Measurements from ENCODE around the gene EPB41L4B.

EPB41L4B gene

DNA sequence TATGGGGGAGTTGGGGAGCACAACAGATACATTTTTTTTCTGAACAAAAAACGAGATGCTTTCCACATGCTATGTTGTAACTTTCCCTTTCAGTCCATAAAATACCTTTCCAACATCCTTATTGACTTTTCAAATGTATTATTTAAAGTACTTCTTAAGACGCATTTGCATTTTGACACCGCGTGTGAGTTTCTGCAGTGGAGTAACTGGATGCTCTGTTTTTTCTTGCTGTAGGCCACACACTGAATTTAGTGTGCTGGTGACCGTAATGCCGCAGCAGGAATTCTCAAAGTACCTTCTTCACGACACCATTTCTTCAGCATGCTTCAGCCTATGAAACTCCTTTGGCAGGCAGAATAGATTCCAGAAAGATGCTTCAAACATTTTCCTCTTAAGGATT, 14.3 kb upstream of the EPB41L4B start:
- H3K27ac Mint-ChIP-seq, result no peak overlapping the region
- H3K36me3 Mint-ChIP-seq, result no peaks in the 10 kb centered on the region
- H3K9me3 Mint-ChIP-seq (ENCODE audit: low read depth), result no peaks in the 10 kb centered on the region
- H3K4me3 Mint-ChIP-seq, result no peak overlapping the region
- H3K4me1 Mint-ChIP-seq (ENCODE audit: low read depth), result no peaks in the 10 kb centered on the region
- H3K27me3 Mint-ChIP-seq, result peaks cover 8% of the 10 kb centered on the region

DNA sequence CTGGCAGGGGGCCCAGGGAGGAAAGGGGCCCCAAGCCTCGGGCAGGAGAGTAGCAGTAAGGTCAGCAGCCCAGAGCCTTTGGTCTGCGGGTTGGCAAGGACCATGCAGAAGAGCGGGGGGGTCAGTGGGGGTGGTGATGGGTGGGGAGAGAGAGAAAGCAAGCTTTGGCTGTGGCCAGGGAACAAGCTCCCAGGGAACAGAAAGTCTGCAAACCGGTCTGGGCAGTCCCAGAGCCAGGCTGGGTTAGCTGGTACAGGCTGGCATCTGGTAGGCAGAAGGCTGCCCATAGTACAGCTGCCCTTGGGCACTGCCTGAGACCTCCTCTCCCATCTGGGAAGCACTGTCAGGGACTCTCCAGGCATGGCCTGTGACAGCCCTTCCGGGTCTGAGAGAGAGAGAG, 10.5 kb upstream of the EPB41L4B start:
- no peaks in the 10 kb centered on the region for H3K4me1 Mint-ChIP-seq (ENCODE audit: low read depth)
- peaks cover 16% of the 10 kb centered on the region for H3K27me3 Mint-ChIP-seq
- H3K36me3 Mint-ChIP-seq, result no peaks in the 10 kb centered on the region
- no peaks in the 10 kb centered on the region for H3K9me3 Mint-ChIP-seq (ENCODE audit: low read depth)
- H3K4me3 Mint-ChIP-seq, result no peak overlapping the region
- H3K27ac Mint-ChIP-seq, result no peak overlapping the region

DNA sequence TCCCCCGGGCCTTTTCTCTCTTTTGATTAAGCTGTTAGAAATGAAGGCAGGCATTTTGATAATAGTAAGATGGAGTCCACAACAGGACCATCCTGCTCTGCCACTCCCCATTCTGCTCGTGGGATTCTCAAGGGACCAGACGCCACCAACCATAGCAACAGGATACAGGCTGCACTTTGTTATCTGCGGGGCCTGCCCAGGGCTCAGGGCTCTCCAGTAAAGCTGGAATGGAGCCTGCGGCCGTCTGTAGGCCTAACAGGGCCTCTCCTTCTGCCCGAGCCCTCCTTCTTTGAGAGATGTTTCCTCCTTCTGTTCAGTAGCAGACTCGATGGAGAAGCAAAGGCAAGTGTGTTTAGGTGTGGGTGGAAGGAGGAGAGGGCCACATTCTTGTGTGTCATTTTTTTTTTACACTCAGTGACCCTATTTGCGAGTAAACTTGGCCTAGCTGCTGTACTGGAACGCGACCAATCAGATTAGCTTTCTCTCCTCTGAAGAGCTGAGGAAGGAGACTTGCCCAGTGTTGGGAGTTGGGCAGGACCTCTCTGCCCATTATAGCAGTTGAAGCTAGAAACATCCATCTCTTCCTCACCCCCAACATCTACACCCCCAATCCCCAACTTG, 8.9 kb upstream of the EPB41L4B start:
- Mint-ChIP-seq H3K9me3 (ENCODE audit: low read depth) (no peaks in the 10 kb centered on the region), H3K27ac (no peak overlapping the region), H3K4me1 (ENCODE audit: low read depth) (no peaks in the 10 kb centered on the region), H3K36me3 (no peaks in the 10 kb centered on the region), H3K4me3 (no peak overlapping the region), H3K27me3 (peaks cover 18% of the 10 kb centered on the region)

DNA sequence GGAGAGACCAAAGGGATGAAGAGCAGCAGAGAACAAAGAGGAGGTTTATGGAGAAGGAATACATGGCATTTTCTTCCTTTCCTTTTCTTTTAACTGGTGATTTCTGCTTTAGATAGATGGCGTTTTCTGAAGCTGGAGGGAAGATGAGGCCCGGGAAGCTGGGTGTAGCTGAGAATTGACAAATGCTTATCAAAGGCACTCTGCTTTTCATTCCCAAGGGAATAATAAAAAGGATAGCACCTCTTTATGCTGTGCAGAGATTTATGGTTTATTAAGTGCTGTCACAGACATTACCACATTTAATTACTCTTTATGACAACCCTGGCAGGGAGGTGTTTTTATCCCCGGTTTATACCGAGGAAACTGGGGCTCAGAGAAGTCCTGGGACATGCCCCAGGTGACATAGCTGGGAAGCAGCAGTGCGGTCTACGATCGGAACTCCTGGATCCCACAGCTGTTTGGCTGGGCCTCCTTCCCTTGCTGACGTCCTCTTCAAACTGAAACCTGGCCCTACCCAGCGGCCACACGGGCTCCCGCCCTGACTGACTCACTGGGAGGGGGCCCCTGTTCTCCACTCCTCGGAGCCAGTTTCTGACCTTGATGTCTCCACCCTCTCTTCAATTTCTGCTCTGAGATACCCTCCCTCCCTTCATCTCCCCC, 8.2 kb upstream of the EPB41L4B start:
- H3K4me1 Mint-ChIP-seq (ENCODE audit: low read depth), result no peaks in the 10 kb centered on the region
- H3K9me3 Mint-ChIP-seq (ENCODE audit: low read depth), result no peaks in the 10 kb centered on the region
- H3K27me3 Mint-ChIP-seq, result peaks cover 18% of the 10 kb centered on the region
- H3K4me3 Mint-ChIP-seq, result no peak overlapping the region
- H3K36me3 Mint-ChIP-seq, result no peaks in the 10 kb centered on the region
- H3K27ac Mint-ChIP-seq, result no peak overlapping the region

DNA sequence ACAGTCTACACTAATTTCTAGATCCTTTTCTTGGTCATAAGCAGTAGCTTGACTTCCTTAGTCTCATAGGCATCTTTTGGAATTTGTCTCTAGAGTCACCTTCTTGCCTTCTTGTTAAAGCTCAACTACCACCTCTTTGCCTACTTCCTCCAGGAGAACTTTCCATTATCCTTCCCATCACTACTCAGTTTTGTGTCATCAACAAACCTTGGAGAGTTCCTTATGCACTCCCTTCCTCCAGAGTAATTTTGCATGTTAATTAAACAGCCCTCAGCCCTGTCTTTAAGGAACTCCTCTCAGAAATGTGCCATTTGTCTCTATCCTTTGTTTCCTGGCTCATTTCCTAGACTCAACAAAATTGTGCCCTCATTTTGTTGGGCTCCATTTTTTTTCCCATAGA, 4.2 kb upstream of the EPB41L4B start:
- no peaks in the 10 kb centered on the region for H3K9me3 Mint-ChIP-seq (ENCODE audit: low read depth)
- H3K27ac Mint-ChIP-seq, result no peak overlapping the region
- H3K27me3 Mint-ChIP-seq, result peaks cover 25% of the 10 kb centered on the region
- peaks cover 6% of the 10 kb centered on the region for H3K4me1 Mint-ChIP-seq (ENCODE audit: low read depth)
- no peaks in the 10 kb centered on the region for H3K36me3 Mint-ChIP-seq
- no peak overlapping the region for H3K4me3 Mint-ChIP-seq

DNA sequence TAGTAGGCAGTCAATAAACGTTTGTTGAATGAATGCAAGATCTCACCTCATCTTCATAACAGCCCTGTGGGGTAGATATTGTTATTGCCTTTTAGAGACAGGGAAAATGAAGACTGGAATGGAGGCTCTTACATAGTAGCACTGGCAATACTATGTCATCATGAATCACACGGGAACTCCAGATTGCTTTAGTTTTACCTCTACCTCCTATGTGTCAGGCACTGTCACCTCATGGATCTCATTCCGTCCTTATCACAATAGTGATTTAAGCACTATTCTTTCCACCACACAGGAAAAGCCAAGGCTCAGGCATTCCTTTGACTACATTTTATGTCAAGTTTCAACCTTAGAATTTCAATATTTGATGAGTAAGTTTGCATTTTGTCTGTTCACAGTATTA, 2.9 kb upstream of the EPB41L4B start:
- H3K4me3 Mint-ChIP-seq, result no peak overlapping the region
- H3K27me3 Mint-ChIP-seq, result peaks cover 27% of the 10 kb centered on the region
- peaks cover 11% of the 10 kb centered on the region for H3K4me1 Mint-ChIP-seq (ENCODE audit: low read depth)
- H3K36me3 Mint-ChIP-seq, result no peaks in the 10 kb centered on the region
- H3K9me3 Mint-ChIP-seq (ENCODE audit: low read depth), result no peaks in the 10 kb centered on the region
- H3K27ac Mint-ChIP-seq, result no peak overlapping the region

DNA sequence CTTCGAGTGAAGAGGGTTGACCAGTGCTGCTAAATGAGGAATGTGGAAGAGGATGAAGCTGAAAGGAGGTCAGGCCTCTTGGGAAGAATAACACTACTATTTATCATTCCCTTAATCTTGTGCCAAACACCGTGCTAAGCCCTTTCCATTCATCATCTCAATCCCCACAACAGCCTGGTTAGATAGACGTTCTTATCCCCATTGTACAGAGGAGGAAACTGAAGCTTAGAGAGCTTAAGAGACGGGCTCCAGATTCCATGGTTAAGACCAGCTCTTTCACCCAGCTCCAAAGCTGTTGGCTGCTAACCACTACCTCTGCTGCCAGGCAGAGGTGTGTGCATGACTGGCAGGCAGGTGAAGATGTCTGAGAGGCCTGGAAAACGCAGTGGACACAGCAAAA, 868 bp upstream of the EPB41L4B start:
- peaks cover 36% of the 10 kb centered on the region for H3K27me3 Mint-ChIP-seq
- H3K27ac Mint-ChIP-seq, result no peak overlapping the region
- no peaks in the 10 kb centered on the region for H3K9me3 Mint-ChIP-seq (ENCODE audit: low read depth)
- peaks cover 11% of the 10 kb centered on the region for H3K4me1 Mint-ChIP-seq (ENCODE audit: low read depth)
- no peaks in the 10 kb centered on the region for H3K36me3 Mint-ChIP-seq
- peak overlapping the region; percentile 82 for H3K4me3 Mint-ChIP-seq

DNA sequence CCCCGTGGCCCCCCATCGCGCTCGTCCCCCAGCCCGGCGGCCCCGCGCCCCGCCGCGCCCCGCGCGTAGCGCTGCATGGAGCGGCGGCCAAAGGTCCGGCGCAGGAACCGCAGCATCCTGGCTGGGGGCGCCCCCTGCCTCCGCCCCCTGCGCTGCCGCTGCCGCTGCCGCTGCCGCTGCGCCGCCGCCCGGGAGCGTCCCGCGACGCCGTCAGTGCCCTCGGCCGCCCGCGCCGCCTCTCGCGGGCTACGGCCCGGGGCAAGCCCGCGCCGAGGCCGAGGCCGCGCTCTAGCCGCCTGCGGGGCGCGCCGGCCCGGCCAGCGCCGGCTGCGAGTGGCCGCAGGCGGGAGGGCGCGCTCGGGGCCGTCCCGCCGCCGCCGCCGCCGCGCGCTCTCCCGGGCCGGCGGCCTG, 523 bp downstream of the EPB41L4B start:
- Mint-ChIP-seq H3K9me3 (ENCODE audit: low read depth) (no peaks in the 10 kb centered on the region), H3K27me3 (peaks cover 42% of the 10 kb centered on the region), H3K27ac (no peak overlapping the region), H3K36me3 (no peaks in the 10 kb centered on the region), H3K4me3 (no peak overlapping the region), H3K4me1 (ENCODE audit: low read depth) (peaks cover 11% of the 10 kb centered on the region)

DNA sequence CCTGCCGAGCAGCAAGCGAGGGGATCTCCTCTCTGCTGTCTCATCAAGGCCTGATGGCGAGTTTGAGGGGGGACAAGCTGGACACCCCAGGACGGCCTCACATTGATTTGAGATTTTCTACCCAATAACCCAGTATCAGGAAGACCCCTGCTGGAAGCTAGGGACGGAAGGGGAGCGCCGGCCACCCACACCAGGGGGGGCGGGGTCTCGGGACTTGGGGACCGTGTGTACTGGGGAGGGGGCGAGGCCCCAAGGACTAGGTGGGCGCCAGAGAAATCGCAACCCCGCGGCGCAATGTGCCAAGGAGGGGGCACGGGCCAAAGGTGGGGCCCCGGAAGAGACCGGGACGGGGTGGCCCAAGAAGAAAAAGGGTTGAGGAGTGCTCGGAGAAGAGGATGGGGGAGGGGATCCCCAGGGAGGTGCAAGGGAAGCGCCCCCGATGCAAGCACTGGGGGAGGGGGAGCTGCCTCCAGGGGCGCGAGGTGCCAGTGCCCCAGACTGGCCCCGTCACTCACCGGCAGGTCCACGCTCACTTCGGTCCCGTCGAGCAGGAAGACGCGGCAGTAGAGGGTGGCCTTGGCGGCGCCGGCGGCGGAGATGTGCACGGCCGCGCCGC, 1.1 kb downstream of the EPB41L4B start:
- H3K36me3 Mint-ChIP-seq, result no peaks in the 10 kb centered on the region
- H3K4me1 Mint-ChIP-seq (ENCODE audit: low read depth), result peaks cover 11% of the 10 kb centered on the region
- H3K27me3 Mint-ChIP-seq, result peaks cover 42% of the 10 kb centered on the region
- H3K9me3 Mint-ChIP-seq (ENCODE audit: low read depth), result no peaks in the 10 kb centered on the region
- no peak overlapping the region for H3K27ac Mint-ChIP-seq
- H3K4me3 Mint-ChIP-seq, result peak overlapping the region; percentile 76

DNA sequence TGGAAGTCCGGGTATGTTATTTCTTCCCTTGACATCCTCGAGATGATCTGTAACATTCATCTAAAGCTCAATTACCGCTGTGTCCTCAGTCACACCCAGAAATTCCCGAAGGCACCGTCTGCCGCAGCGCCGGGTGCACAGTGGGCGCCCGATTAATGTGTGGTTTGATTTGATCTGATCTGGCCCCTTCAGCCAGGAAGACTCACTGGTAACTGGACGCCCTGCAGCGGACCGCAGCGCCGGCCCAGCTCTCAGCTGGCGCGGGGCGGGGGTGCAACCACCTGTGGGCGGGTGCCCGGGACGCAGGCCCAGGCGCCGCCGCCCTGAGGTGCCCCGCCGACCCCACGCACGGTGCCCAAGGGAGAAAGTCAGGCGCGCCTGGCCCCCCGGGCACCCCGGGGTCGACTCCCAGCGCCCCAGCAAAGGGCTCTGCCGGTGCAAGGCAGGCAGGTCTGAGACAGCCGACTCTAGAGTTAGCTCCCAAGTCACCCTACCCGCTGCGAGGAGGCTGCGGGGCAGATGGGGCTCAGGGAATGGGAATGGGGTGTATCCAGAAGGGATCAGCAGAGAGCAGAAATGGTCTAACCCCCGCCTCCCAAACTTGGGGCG, 1.7 kb downstream of the EPB41L4B start:
- peaks cover 42% of the 10 kb centered on the region for H3K27me3 Mint-ChIP-seq
- no peak overlapping the region for H3K27ac Mint-ChIP-seq
- H3K4me1 Mint-ChIP-seq (ENCODE audit: low read depth), result peaks cover 11% of the 10 kb centered on the region
- no peaks in the 10 kb centered on the region for H3K9me3 Mint-ChIP-seq (ENCODE audit: low read depth)
- H3K4me3 Mint-ChIP-seq, result peak overlapping the region; percentile 76
- no peaks in the 10 kb centered on the region for H3K36me3 Mint-ChIP-seq

DNA sequence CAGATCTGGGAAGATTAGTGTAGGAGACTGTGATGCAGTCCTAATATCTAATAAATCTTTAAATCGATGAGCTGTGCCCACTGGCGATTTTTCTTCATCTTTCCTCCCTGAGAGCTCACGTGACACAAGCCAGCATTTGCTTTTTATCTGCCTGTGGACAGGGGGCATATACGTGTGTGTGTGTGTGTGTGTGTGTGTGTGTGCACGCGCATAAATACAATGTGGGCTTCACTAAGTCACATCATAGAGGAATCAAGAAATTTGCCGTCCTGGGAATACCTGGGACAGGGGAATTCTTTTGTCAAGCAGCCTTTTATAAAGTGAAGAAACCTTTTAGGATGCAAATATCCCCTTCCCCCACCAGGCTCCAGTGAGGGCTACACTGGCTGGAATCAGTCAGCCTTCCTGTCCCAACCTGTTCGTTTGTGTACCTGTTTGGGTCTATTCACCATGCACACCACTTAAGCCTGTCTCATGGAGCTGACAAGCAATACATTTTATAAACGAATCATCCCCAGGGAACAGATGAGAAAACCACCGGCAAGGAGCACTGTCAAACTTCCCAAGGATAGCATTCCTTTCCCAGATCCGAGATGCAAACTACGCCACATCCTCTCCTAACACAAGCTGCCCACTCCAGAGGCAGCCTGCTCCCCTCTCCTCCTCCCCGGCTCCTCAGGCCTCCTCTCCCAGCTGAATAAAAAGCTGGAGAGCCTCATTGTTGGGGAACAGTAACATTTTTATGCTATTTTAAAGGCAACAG, 2.7 kb downstream of the EPB41L4B start:
- Mint-ChIP-seq H3K9me3 (ENCODE audit: low read depth) (no peaks in the 10 kb centered on the region), H3K36me3 (no peaks in the 10 kb centered on the region), H3K27me3 (peaks cover 44% of the 10 kb centered on the region), H3K4me1 (ENCODE audit: low read depth) (peaks cover 11% of the 10 kb centered on the region), H3K4me3 (no peak overlapping the region), H3K27ac (no peak overlapping the region)

DNA sequence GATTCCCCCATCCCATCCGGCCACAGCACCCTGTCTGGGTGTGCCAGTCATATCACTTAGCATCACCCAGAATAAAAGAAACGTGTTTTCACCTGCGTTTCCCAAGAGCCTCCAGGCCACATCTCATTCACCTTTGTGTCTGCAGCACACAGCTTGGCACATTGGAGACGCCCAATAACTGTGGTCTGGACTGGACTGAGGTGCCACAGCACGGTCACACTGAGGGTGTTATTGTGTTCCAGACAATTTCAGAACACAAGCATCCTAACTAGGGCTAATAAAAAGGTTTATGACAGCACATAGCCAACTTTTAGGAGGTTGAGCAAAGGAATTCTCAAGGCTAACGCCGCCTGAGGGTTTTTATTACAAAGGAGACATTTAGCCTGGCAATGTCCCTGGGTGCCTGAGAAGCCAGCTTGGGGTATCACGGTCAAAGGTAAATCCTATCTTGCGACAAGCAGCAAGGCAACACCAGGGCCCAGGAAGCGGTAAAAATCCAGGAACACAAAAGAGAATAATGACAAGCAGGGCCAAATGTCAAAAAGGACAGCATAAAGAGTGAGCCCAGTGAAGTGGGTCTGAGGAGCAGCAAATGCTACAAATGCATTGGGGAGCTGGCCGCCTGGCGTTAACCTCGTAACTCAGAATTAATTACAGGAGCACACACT, 3.4 kb downstream of the EPB41L4B start:
- H3K27me3 Mint-ChIP-seq, result peaks cover 42% of the 10 kb centered on the region
- no peaks in the 10 kb centered on the region for H3K9me3 Mint-ChIP-seq (ENCODE audit: low read depth)
- H3K36me3 Mint-ChIP-seq, result no peaks in the 10 kb centered on the region
- H3K27ac Mint-ChIP-seq, result no peak overlapping the region
- H3K4me3 Mint-ChIP-seq, result no peak overlapping the region
- H3K4me1 Mint-ChIP-seq (ENCODE audit: low read depth), result peaks cover 11% of the 10 kb centered on the region

DNA sequence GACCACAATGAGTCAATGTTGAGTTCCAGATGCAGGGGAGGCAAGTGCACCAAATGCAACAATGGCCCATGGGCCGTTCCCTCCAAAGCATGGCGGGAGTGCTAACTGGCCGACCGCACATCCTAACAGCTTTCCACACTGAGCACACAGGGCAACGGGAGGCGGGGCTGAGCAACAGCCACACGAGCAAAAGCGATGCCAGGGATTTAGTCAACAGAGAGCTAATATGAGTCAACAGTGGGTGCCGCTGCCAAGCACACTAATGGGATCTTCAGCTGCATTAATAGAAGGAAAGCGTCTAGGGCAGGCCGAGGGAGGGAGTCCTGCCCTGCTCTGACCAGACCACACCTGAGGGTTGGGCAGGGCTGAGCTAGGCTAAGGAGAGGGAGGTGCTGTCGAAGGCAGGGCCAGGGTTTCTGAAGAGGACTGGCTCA, 4.6 kb downstream of the EPB41L4B start:
- H3K9me3 Mint-ChIP-seq (ENCODE audit: low read depth), result no peaks in the 10 kb centered on the region
- no peak overlapping the region for H3K4me3 Mint-ChIP-seq
- H3K36me3 Mint-ChIP-seq, result no peaks in the 10 kb centered on the region
- H3K27me3 Mint-ChIP-seq, result peaks cover 31% of the 10 kb centered on the region
- H3K27ac Mint-ChIP-seq, result no peak overlapping the region
- H3K4me1 Mint-ChIP-seq (ENCODE audit: low read depth), result peaks cover 11% of the 10 kb centered on the region

DNA sequence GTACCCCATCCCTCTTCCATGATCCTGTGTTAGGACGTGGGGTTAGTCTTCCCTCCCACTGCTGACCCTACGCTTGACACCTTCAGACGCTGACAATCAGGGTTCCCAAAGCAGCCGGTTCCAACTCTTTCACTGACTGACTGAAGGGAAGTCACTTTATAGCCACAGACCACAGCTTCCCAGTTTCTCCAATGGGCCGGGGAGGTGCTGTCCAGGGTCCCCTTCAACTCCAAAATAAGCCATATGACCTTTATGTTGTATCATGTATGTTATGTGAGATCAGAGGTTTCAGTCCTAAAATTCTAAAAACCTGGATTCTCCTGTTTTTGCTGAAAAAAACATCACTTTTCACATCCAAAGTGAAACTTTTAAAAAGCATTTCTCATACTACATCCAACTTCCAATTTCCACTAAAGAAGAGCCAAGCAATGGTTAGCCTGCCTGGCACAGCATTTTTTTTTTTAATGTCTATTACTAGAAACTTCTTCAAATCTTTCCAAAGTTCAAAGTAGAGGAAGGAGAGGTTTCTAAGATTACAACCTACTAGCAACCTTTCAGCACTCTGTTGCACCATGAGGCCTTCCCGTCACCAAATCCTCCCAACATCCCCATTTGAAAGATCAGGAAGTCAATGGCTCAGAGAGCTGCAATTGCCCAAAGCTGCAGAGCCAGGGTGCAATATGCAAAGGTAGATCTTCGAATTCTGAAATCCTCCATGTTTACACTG, 5.2 kb downstream of the EPB41L4B start:
- no peaks in the 10 kb centered on the region for H3K9me3 Mint-ChIP-seq (ENCODE audit: low read depth)
- H3K27ac Mint-ChIP-seq, result no peak overlapping the region
- no peaks in the 10 kb centered on the region for H3K36me3 Mint-ChIP-seq
- peaks cover 8% of the 10 kb centered on the region for H3K4me1 Mint-ChIP-seq (ENCODE audit: low read depth)
- peaks cover 31% of the 10 kb centered on the region for H3K27me3 Mint-ChIP-seq
- no peak overlapping the region for H3K4me3 Mint-ChIP-seq
